IMR-90 (cell line): ENCODE results near the gene NACC2. TPM values are rescaled to one million over a fixed set of nuclear protein-coding genes. Genes with fewer than 3 reads are reported as not detected.

ENCODE experiments used
- ATAC-seq: fragments of 200-7000 bp; cut with Tn5 transposase; 2 replicates; pipeline ENCODE4 v1.9.1; 2020; ENCODE audit warnings: low read depth, mild to moderate bottlenecking, moderate library complexity
- BruUV-seq: library from RNA; stranded (reverse); fragments of 400-500 nt; replicated peaks from 2 replicates; lab custom pipeline; 2021; lab: Mats Ljungman, UMichigan
- CTCF ChIA-PET: fragments of 300-600 bp; formaldehyde crosslinking; extraction: SDS; loops from one replicate; lab custom pipeline; 2021; ENCODE audit warnings: antibody characterized with exemption; lab: Yijun Ruan, JAX
- POLR2A ChIA-PET: fragments of 300-600 bp; sonication (Branson Sonifier 250); formaldehyde crosslinking; loops from one replicate; lab custom pipeline; 2022; ENCODE audit warnings: antibody characterized with exemption; ENCODE audit not compliant: unreplicated experiment; lab: Charles Lee
- DNase-seq: peaks from one replicate; pipeline ENCODE4 v3.0.0; 2013
- H2AFZ ChIP-seq: replicated peaks from 2 replicates; pipeline ENCODE3; 2013; ENCODE audit warnings: low read length, mild to moderate bottlenecking; ENCODE audit not compliant: poor library complexity
- H2AK5ac ChIP-seq: 2 replicates; pipeline ENCODE4 v1.6.1; 2013; ENCODE audit warnings: low read depth, low read length, inconsistent platforms
- H2AK9ac ChIP-seq: replicated peaks from 2 replicates; pipeline ENCODE3; 2013; ENCODE audit warnings: mild to moderate bottlenecking, low read depth, low read length, moderate library complexity; ENCODE audit not compliant: poor library complexity
- H2BK120ac ChIP-seq: 2 replicates; pipeline ENCODE4 v1.6.1; 2013; ENCODE audit warnings: low read depth, low read length, inconsistent platforms
- H2BK15ac ChIP-seq: 3 replicates; pipeline ENCODE4 v1.6.1; 2013; ENCODE audit warnings: low read depth, low read length, inconsistent platforms
- H2BK20ac ChIP-seq: 2 replicates; pipeline ENCODE4 v1.6.1; 2013; ENCODE audit warnings: low read depth, mild to moderate bottlenecking, inconsistent platforms, low read length, moderate library complexity
- H2BK5ac ChIP-seq: 2 replicates; pipeline ENCODE4 v1.6.1; 2013; ENCODE audit warnings: mild to moderate bottlenecking, low read depth, low read length, inconsistent platforms; ENCODE audit not compliant: poor library complexity, severe bottlenecking
- H3K14ac ChIP-seq: replicated peaks from 2 replicates; pipeline ENCODE4 v1.6.1; 2013; ENCODE audit warnings: low read depth, low read length, inconsistent platforms
- H3K18ac ChIP-seq: 2 replicates; pipeline ENCODE4 v1.6.1; 2013; ENCODE audit warnings: low read depth, low read length, control low read depth
- H3K23ac ChIP-seq: 2 replicates; pipeline ENCODE4 v1.6.1; 2013; ENCODE audit warnings: low read depth, low read length, inconsistent platforms
- H3K27ac ChIP-seq: 2 replicates; pipeline ENCODE4 v1.5.1; 2013; ENCODE audit warnings: mild to moderate bottlenecking, control low read depth, low read length; ENCODE audit not compliant: insufficient read depth
- H3K27me3 ChIP-seq: 2 replicates; pipeline ENCODE4 v1.6.1; 2013; ENCODE audit warnings: low read length; ENCODE audit not compliant: control insufficient read depth, insufficient read depth
- H3K36me3 ChIP-seq: 2 replicates; pipeline ENCODE4 v1.6.1; 2013; ENCODE audit warnings: low read length, mixed read lengths; ENCODE audit not compliant: control insufficient read depth, insufficient read depth
- H3K4ac ChIP-seq: 2 replicates; pipeline ENCODE4 v1.6.1; 2013; ENCODE audit warnings: low read depth, low read length, inconsistent platforms
- H3K4me1 ChIP-seq: 2 replicates; pipeline ENCODE4 v1.6.1; 2013; ENCODE audit warnings: low read length, mixed read lengths; ENCODE audit not compliant: control insufficient read depth, insufficient read depth
- H3K4me2 ChIP-seq: 2 replicates; pipeline ENCODE4 v1.6.1; 2013; ENCODE audit warnings: low read depth, mild to moderate bottlenecking, control low read depth, low read length, moderate library complexity
- H3K4me3 ChIP-seq: 2 replicates; pipeline ENCODE4 v1.5.1; 2013; ENCODE audit warnings: low read depth, mild to moderate bottlenecking, control low read depth, low read length, moderate library complexity; ENCODE audit not compliant: insufficient read depth
- H3K56ac ChIP-seq: 2 replicates; pipeline ENCODE4 v1.6.1; 2013; ENCODE audit warnings: low read length, inconsistent platforms; ENCODE audit not compliant: insufficient read depth; ENCODE audit errors: extremely low read depth
- H3K79me1 ChIP-seq, 2 experiments: 2 replicates each; pipeline ENCODE4 v1.6.1; 2013; ENCODE audit warnings: low read length in 2 of 2, inconsistent platforms in 1 of 2, low read depth in 1 of 2
- H3K9ac ChIP-seq: 2 replicates; pipeline ENCODE4 v1.6.1; 2013; ENCODE audit warnings: low read depth, low read length, control low read depth
- H3K9me1 ChIP-seq: 2 replicates; pipeline ENCODE4 v1.6.1; 2013; ENCODE audit warnings: low read length, inconsistent platforms; ENCODE audit not compliant: insufficient read depth
- H3K9me3 ChIP-seq: 2 replicates; pipeline ENCODE4 v1.6.1; 2013; ENCODE audit warnings: low read length; ENCODE audit not compliant: control insufficient read depth, insufficient read depth
- H4K20me1 ChIP-seq: 2 replicates; pipeline ENCODE4 v1.6.1; 2013; ENCODE audit warnings: low read length, inconsistent platforms; ENCODE audit not compliant: insufficient read depth
- H4K5ac ChIP-seq: 2 replicates; pipeline ENCODE4 v1.6.1; 2013; ENCODE audit warnings: mild to moderate bottlenecking, low read depth, low read length, control low read depth
- H4K8ac ChIP-seq, 2 experiments: 2 replicates each; pipeline ENCODE4 v1.6.1; 2013; ENCODE audit warnings: low read depth in 2 of 2, low read length in 2 of 2, control low read depth in 1 of 2, inconsistent platforms in 1 of 2
- H4K91ac ChIP-seq: 2 replicates; pipeline ENCODE4 v1.6.1; 2013; ENCODE audit warnings: low read depth, low read length, inconsistent platforms; ENCODE audit not compliant: insufficient read depth
- MAZ ChIP-seq: IDR thresholded peaks from 2 replicates; pipeline ENCODE4 v1.6.1; 2012; ENCODE audit warnings: low read depth, mild to moderate bottlenecking, low read length, improper control_type of control experiment, moderate library complexity, borderline replicate concordance
- WGBS, 2 experiments: methylation state at CpG; one replicate each; pipeline versions ENCODE4 v1.1.5 to v1.1.7; 2013; ENCODE audit warnings: missing lambda C conversion rate in 2 of 2; ENCODE audit not compliant: insufficient read length in 1 of 2; ENCODE audit errors: extremely low coverage in 2 of 2; 5-methylcytosine and 5-hydroxymethylcytosine counted together
- dilution Hi-C: fragments of 300-500 bp; cut with HindIII; formaldehyde crosslinking; loops from one replicate; pipeline ENCODE4 v1.14.3; 2018; ENCODE audit warnings: low sequenced_read_pairs; ENCODE audit not compliant: unreplicated experiment
- in situ Hi-C: fragments of 300-500 bp; cut with MboI; formaldehyde crosslinking; loops from 3 replicates; pipeline ENCODE4 v1.14.3; 2019; ENCODE audit warnings: low sequenced_read_pairs, inconsistent platforms, mixed read lengths
- intact Hi-C: fragments of 100-400 bp; cut with micrococcal nuclease; formaldehyde crosslinking; loops from 2 replicates; pipeline ENCODE4 v1.10.0; 2022
- polyA plus RNA-seq, 3 experiments: library from polyadenylated mRNA; depleted of rRNA; stranded (reverse); fragments of >200 nt; gene quantifications; 2 replicates each; pipeline ENCODE4 v1.2.3, GENCODE V29; 2012; ENCODE audit warnings: low replicate concordance in 1 of 3
- total RNA-seq: library from RNA; depleted of rRNA; stranded (reverse); fragments of >200 nt; gene quantifications from 2 replicates; pipeline ENCODE4 v1.2.3, GENCODE V29; 2012

The NACC2 gene
- total and polyA plus RNA-seq, 2 of the 4 experiments (the other 2 are of a cell fraction) = 7.9 to 19.0 TPM

DNA sequence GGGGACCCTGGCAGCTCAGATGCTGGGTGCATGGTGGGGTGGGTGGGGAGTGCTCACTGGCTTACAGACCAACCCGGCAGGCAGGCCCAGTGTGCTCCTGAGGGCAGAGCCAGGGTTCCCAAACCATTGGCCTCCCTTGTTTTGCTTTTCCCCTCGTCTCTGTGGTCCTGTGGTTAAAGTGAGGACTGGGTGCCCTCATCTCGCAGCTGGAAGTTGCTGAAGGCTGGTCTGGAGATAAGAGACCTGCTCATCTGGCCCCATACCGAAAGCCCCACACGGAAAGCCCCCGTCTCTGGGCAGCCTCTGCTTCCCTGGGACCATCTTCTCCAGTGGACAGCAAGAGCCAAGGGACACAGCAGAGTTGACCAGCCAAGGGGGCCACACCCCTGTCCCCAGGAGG lies 9.8 kb upstream of the NACC2 start:
- Histone ChIP-seq H3K9me1 (peaks cover 11% of the 10 kb centered on the region), H3K27ac (no peak overlapping the region), H4K20me1 (no peaks in the 10 kb centered on the region; the same call in 1 of the 2 replicates), H3K4ac (0 out of 2 replicates have a peak overlapping the region, but pooled peaks have one; percentile 43), H3K27me3 (no peaks in the 10 kb centered on the region), H3K56ac (no peak overlapping the region), H4K8ac (no peak overlapping the region), H3K9ac (no peak overlapping the region), H2BK120ac (0 out of 2 replicates have a peak overlapping the region, but pooled peaks have one; percentile 32), H4K91ac (no peak overlapping the region), H4K5ac (no peak overlapping the region; the same call in 1 of the 2 replicates), H2AFZ (peak overlapping the region; percentile 61), H3K14ac (no peak overlapping the region), H2BK15ac (no peak overlapping the region), H3K4me1 (peaks cover 14% of the 10 kb centered on the region), H2AK5ac (no peak overlapping the region), H3K79me1 (no peaks in the 10 kb centered on the region; a peak in 1 of 4 replicates), H3K4me2 (no peak overlapping the region), H3K23ac (no peak overlapping the region; the same call in 1 of the 2 replicates), H2BK20ac (no peak overlapping the region), H3K18ac (no peak overlapping the region; the same call in 1 of the 2 replicates), H3K4me3 (no peak overlapping the region), H3K36me3 (no peaks in the 10 kb centered on the region), H2BK5ac (no peak overlapping the region), H3K9me3 (no peaks in the 10 kb centered on the region), H2AK9ac (no peak overlapping the region)
- no peak for DNase-seq
- POLR2A ChIA-PET = no interaction called here
- BruUV-seq = no TSS peak
- in situ Hi-C loops = no loop called here
- dilution Hi-C loops = no loop called here
- 100% methylated on average over 1 of the region's 6 CpGs; no CpG with 5 or more reads in 1 of the 2 experiments for WGBS, 2 experiments
- CTCF ChIA-PET = no interaction called here
- TF ChIP-seq MAZ = no peak
- ATAC-seq = no peak
- intact Hi-C loops = loop anchor here (5.0 kb wide), 1 partner anchor 53 kb away; no protein-coding TSS in a partner anchor
